ENCODE data around the gene DNAJC17. TPM values are rescaled to one million over a fixed set of nuclear protein-coding genes. Genes with fewer than 3 reads are reported as not detected.

The DNAJC17 gene
- total and polyA plus RNA-seq, 8 donors, result 24.3 to 50.1 (median 42.1) TPM

GRCh38 chr15:40743921-40744814 is 63.1 kb downstream of the DNAJC17 start:
- Histone ChIP-seq H3K4me3 (no peak overlapping the region), H3K36me3 (peaks cover 0 to 88% of the 10 kb centered on the region in 2 donors), H3K9me3 (no peaks in the 10 kb centered on the region), H3K27me3 (no peaks in the 10 kb centered on the region), H3K4me1 (peaks cover 0 to 18% of the 10 kb centered on the region in 2 donors), H3K27ac (peak overlapping the region in 1 of 2 donors; percentile 26)
- peak in 1 of 4 donors; percentile 71 for DNase-seq
- intact Hi-C loops (cut with DNase I), result no loop called here
- TF ChIP-seq CTCF (IDR thresholded peaks at IDR 0.05), result no peak
- ATAC-seq, result peak; percentile 64

- peaks cover 0 to 18% of the 10 kb centered on the region in 2 donors for H3K4me1 ChIP-seq
- no peak for ATAC-seq
- intact Hi-C loops (cut with DNase I), result no loop called here
- H3K27ac ChIP-seq, result peak overlapping the region in 1 of 2 donors; percentile 26
- no peaks in the 10 kb centered on the region for H3K27me3 ChIP-seq
- no peak for DNase-seq
- no peak overlapping the region for H3K4me3 ChIP-seq
- peaks cover 0 to 88% of the 10 kb centered on the region in 2 donors for H3K36me3 ChIP-seq
- H3K9me3 ChIP-seq, result no peaks in the 10 kb centered on the region
- TF ChIP-seq CTCF (IDR thresholded peaks at IDR 0.05), result no peak
These were observed 63.8 kb downstream of the DNAJC17 start for GRCh38 chr15:40743485-40743901.

- no peaks in the 10 kb centered on the region for H3K9me3 ChIP-seq
- no peak overlapping the region for H3K4me3 ChIP-seq
- H3K4me1 ChIP-seq, result peaks cover 0 to 10% of the 10 kb centered on the region in 2 donors
- intact Hi-C loops (cut with DNase I), result no loop called here
- no peak for TF ChIP-seq CTCF (IDR thresholded peaks at IDR 0.05)
- no peak for DNase-seq
- ATAC-seq, result no peak
- no peak overlapping the region for H3K27ac ChIP-seq
- H3K27me3 ChIP-seq, result no peaks in the 10 kb centered on the region
- peaks cover 0 to 100% of the 10 kb centered on the region in 2 donors for H3K36me3 ChIP-seq
These were observed 67.4 kb downstream of the DNAJC17 start for GRCh38 chr15:40739854-40740253.

- intact Hi-C loops (cut with DNase I), result no loop called here
- Histone ChIP-seq H3K27ac (no peak overlapping the region), H3K4me1 (peaks cover 0 to 5% of the 10 kb centered on the region in 2 donors), H3K4me3 (no peak overlapping the region), H3K27me3 (no peaks in the 10 kb centered on the region), H3K9me3 (no peaks in the 10 kb centered on the region), H3K36me3 (peaks cover 0 to 100% of the 10 kb centered on the region in 2 donors)
- DNase-seq (no peak), ATAC-seq (no peak)
- TF ChIP-seq CTCF (IDR thresholded peaks at IDR 0.05), result no peak
These were observed 68.2 kb downstream of the DNAJC17 start for GRCh38 chr15:40739047-40739446.

GRCh38 chr15:40737048-40737447 is 70.2 kb downstream of the DNAJC17 start:
- no peak for TF ChIP-seq CTCF (IDR thresholded peaks at IDR 0.05)
- ATAC-seq (no peak), DNase-seq (no peak)
- Histone ChIP-seq H3K9me3 (no peaks in the 10 kb centered on the region), H3K4me3 (no peak overlapping the region), H3K27ac (no peak overlapping the region), H3K27me3 (no peaks in the 10 kb centered on the region), H3K36me3 (peaks cover 0 to 100% of the 10 kb centered on the region in 2 donors), H3K4me1 (no peaks in the 10 kb centered on the region)
- intact Hi-C loops (cut with DNase I), result no loop called here
